ENCODE measurements around the gene DGAT2.

GRCh38 chr11:75823946-75824345 lies 55.4 kb downstream of the DGAT2 start:
- TF ChIP-seq CTCF (IDR thresholded peaks at IDR 0.05): no peak
- no peak for TF ChIP-seq POLR2A (IDR thresholded peaks at IDR 0.05)

All from Peyer's patch (tissue), 4 donors.